Thymus (tissue), 11 donors: ENCODE results near the gene WNK4. TPM values are rescaled to one million over a fixed set of nuclear protein-coding genes. Genes with fewer than 3 reads are reported as not detected.
A peak's percentile ranks its signal among the peaks of the same experiment; 100 is the strongest.

Source experiments
- DNase-seq, 9 donors: peaks; one replicate each; pipeline ENCODE4 v3.0.0-alpha.2; 2013; ENCODE audit warnings: low spot score in 9 of 9, low read depth in 6 of 9, missing footprints in 1 of 9
- H3K27ac ChIP-seq, 2 donors: one replicate each; pipeline ENCODE4 v1.5.1; 2013; ENCODE audit warnings: control low read depth in 1 of 2, low read depth in 1 of 2, low read length in 1 of 2, mild to moderate bottlenecking in 1 of 2, moderate library complexity in 1 of 2
- H3K27me3 ChIP-seq, 2 donors: one replicate each; pipeline ENCODE4 v1.5.1; 2013; ENCODE audit warnings: low read length in 1 of 2; ENCODE audit not compliant: control insufficient read depth in 2 of 2, insufficient read depth in 1 of 2
- H3K36me3 ChIP-seq, 2 donors: one replicate each; pipeline ENCODE4 v1.5.1; 2013; ENCODE audit warnings: low read length in 1 of 2, mild to moderate bottlenecking in 1 of 2, moderate library complexity in 1 of 2; ENCODE audit not compliant: control insufficient read depth in 2 of 2, insufficient read depth in 2 of 2
- H3K4me1 ChIP-seq, 2 donors: one replicate each; pipeline ENCODE4 v1.5.1; 2013; ENCODE audit warnings: low read length in 2 of 2; ENCODE audit not compliant: control insufficient read depth in 2 of 2, insufficient read depth in 2 of 2
- H3K4me3 ChIP-seq, 2 donors: one replicate each; pipeline ENCODE4 v1.5.1; 2013; ENCODE audit warnings: low read length in 2 of 2, control low read depth in 1 of 2, mild to moderate bottlenecking in 1 of 2
- H3K9me3 ChIP-seq, 2 donors: one replicate each; pipeline ENCODE4 v1.5.1; 2013; ENCODE audit warnings: low read length in 1 of 2, mild to moderate bottlenecking in 1 of 2; ENCODE audit not compliant: control insufficient read depth in 2 of 2, insufficient read depth in 1 of 2
- WGBS: extraction: QIAGEN DNeasy Blood & Tissue Kit; methylation state at CpG from one replicate; pipeline ENCODE4 v1.1.7; 2013; 5-methylcytosine and 5-hydroxymethylcytosine counted together
- polyA plus RNA-seq: library from polyadenylated mRNA; stranded (reverse); fragments of 200-250 nt; gene quantifications from one replicate; pipeline ENCODE4 v1.2.3, GENCODE V29; 2013
- total RNA-seq: library from RNA; stranded (reverse); fragments of 120-200 nt; gene quantifications from one replicate; pipeline ENCODE4 v1.2.4, GENCODE V29; 2013
- donor health status: healthy.

Gene WNK4
- total and polyA plus RNA-seq, 2 donors, result 0.05 to 0.11 TPM

DNA sequence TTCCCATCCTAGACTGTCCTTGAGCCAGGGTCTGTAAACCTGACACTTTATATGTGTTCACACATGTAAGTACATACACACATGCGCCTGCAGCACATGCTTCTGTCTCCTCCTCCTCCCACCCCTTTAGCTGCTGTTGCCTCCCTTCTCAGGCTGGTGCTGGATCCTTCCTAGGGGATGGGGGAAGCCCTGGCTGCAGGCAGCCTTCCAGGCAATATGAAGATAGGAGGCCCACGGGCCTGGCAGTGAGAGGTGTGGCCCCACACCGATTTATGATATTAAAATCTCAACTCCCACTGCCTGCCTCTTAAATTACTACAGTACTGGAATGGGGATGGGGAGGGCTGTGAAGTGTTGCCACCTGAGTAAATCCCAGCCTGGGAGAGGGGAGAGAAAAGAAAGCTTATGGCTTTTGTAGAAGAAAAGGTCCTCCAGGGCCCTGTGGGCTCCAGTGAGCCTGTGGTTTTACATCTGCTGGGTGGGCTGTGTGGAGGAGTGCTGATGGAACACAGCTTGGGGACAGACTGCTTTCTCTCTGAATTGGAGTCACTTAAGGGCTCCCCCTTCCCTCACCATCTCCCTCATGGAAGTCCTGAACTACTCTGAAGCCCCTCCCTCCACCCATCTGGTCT lies 990 bp upstream of the WNK4 start:
- DNase-seq, result no peak
- no peak overlapping the region for H3K27ac ChIP-seq
- no peak overlapping the region for H3K4me3 ChIP-seq
- H3K36me3 ChIP-seq, result peaks cover 25 to 41% of the 10 kb centered on the region in 2 donors
- H3K9me3 ChIP-seq, result peaks cover 0 to 15% of the 10 kb centered on the region in 2 donors
- peaks cover 1 to 8% of the 10 kb centered on the region in 2 donors for H3K4me1 ChIP-seq
- peaks cover 41 to 52% of the 10 kb centered on the region in 2 donors for H3K27me3 ChIP-seq
- WGBS, result 91% methylated on average over 3 of the region's 3 CpGs

DNA sequence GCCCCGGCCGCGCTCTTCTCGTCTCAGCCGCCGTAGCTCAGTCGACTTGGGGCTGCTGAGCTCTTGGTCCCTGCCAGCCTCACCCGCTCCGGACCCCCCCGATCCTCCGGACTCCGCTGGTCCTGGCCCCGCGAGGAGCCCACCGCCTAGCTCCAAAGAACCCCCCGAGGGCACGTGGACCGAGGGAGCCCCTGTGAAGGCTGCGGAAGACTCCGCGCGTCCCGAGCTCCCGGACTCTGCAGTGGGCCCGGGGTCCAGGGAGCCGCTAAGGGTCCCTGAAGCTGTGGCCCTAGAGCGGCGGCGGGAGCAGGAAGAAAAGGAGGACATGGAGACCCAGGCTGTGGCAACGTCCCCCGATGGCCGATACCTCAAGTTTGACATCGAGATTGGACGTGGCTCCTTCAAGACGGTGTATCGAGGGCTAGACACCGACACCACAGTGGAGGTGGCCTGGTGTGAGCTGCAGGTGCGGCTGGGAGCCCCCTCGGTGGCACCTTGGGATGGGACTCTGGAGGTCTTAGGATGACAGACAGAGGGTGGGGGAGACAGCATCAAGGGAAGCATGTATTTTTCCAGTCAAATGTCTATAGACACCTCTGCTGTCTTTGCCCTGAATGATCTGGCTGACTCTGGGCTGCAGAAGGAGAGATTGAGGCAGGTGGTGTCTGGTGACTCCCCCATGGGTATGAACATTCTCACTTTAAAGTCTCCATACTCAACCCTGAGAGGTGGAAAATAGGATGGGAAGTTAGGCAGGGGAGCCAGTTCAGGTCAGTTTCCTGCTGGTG lies 635 bp downstream of the WNK4 start:
- H3K4me3 ChIP-seq, result peak overlapping the region in 1 of 2 donors; percentile 24
- no peak for DNase-seq
- peaks cover 21 to 29% of the 10 kb centered on the region in 2 donors for H3K36me3 ChIP-seq
- WGBS, result 10% methylated on average over 39 of the region's 39 CpGs
- no peak overlapping the region for H3K27ac ChIP-seq
- peaks cover 0 to 8% of the 10 kb centered on the region in 2 donors for H3K4me1 ChIP-seq
- peaks cover 56 to 68% of the 10 kb centered on the region in 2 donors for H3K27me3 ChIP-seq
- H3K9me3 ChIP-seq, result peaks cover 0 to 22% of the 10 kb centered on the region in 2 donors

DNA sequence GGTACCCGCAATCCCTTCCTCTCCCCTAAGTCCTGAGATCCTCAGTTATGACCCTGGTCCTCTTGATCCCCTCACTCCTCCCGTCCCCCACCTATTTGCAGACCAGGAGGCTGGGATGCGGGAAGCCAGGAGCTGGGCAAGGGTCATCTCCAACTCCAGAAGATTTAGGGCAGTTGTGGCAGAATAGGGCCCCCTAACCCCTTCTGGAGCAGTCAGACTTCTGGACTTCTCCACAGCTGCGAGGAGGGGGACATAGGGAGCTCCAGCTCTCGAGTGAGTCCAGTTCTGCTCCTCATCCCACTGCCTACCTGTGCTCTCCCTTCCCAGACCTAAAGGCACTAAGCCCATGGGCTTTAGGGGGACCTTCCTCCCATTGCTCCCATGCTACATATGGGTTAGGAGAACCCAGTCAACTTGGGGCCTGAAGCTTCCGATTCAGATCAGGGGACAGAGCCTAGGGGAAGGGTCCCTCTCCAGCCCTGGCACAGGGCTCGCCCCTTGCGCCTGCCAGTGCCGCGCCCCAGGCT lies 1.3 kb downstream of the WNK4 start:
- no peak overlapping the region for H3K4me3 ChIP-seq
- H3K27me3 ChIP-seq, result peaks cover 63 to 75% of the 10 kb centered on the region in 2 donors
- H3K36me3 ChIP-seq, result peaks cover 21 to 25% of the 10 kb centered on the region in 2 donors
- peaks cover 0 to 22% of the 10 kb centered on the region in 2 donors for H3K9me3 ChIP-seq
- no peak overlapping the region for H3K27ac ChIP-seq
- DNase-seq, result no peak
- peaks cover 0 to 8% of the 10 kb centered on the region in 2 donors for H3K4me1 ChIP-seq
- WGBS, result 49% methylated on average over 10 of the region's 10 CpGs

DNA sequence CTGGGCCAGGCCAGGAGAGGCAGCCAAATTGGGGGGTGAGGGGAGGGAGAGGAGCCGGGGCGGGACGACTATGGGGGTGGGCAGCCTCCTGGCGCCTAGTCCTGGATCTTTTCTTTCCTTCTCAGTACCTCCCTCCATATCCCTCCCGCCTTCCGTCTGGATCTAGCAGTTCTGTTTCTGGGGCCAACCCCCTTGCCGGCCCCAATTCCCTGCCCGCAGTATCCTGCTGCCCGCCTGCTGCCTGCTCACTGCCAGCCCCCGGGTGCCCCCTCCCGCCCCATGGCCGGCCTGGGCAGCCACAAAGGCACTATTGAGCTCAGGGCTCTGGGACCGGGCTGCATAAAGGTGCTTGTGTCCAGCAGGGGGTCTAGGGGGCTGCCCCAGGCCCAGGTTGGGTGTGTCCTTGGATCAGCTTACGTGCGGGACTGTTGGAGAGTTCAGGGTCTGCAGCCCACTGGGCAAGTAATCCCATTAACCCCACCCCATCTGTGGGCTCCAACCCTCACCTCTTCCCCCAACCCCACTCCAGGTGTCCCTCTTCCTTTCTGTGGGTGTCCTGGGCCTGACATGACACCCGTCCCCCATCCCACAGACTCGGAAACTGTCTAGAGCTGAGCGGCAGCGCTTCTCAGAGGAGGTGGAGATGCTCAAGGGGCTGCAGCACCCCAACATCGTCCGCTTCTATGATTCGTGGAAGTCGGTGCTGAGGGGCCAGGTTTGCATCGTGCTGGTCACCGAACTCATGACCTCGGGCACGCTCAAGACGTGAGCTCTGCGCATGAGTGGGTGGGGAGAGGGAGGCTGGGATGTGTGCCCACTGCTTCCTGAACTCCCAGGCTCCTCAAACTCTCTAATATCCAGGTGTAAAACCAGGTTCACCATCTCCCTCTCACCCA lies 2.0 kb downstream of the WNK4 start:
- peaks cover 64 to 82% of the 10 kb centered on the region in 2 donors for H3K27me3 ChIP-seq
- no peak for DNase-seq
- WGBS, result 24% methylated on average over 29 of the region's 29 CpGs
- peaks cover 0 to 8% of the 10 kb centered on the region in 2 donors for H3K4me1 ChIP-seq
- no peak overlapping the region for H3K27ac ChIP-seq
- peaks cover 0 to 22% of the 10 kb centered on the region in 2 donors for H3K9me3 ChIP-seq
- peaks cover 20 to 21% of the 10 kb centered on the region in 2 donors for H3K36me3 ChIP-seq
- H3K4me3 ChIP-seq, result no peak overlapping the region

DNA sequence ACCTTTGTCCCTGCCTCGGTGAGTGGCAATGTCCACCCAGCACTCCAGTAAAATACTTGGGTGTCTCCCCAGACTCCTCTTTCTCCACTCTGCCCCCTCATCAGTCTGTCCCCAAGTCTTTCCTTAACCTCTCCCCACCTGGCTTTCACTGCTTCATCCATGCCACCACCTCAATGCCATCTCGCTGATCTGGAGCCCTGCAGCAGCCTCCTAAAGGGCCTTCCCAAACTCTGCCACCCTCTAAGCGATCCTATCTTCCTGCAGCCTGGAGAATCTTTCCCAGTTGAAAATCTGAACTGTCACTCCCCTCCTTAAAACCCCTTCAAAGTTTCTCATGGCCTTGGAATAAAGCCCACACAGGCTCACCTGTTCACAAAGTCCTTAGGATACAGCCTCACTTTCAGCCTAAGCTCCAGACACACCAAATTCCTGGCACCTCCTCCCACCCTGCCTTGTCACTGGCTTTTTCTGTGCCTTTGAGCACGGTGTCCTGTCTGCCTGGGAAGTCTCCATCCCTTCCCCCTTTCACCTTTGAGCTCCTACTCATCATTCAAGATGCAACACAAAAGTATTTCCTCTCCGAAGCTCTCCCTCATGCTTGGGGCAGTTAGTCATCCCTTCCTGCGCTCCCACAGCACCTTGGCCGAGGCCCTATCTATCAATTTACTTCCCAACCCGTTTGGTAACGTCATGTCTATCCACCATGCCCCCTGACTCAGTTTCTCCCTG lies 2.8 kb downstream of the WNK4 start:
- 29% methylated on average over 9 of the region's 9 CpGs for WGBS
- Histone ChIP-seq H3K4me1 (peaks cover 0 to 8% of the 10 kb centered on the region in 2 donors), H3K36me3 (peaks cover 12 to 14% of the 10 kb centered on the region in 2 donors), H3K27me3 (peaks cover 64 to 90% of the 10 kb centered on the region in 2 donors), H3K4me3 (no peak overlapping the region), H3K9me3 (peaks cover 0 to 22% of the 10 kb centered on the region in 2 donors), H3K27ac (no peak overlapping the region)
- DNase-seq, result no peak

DNA sequence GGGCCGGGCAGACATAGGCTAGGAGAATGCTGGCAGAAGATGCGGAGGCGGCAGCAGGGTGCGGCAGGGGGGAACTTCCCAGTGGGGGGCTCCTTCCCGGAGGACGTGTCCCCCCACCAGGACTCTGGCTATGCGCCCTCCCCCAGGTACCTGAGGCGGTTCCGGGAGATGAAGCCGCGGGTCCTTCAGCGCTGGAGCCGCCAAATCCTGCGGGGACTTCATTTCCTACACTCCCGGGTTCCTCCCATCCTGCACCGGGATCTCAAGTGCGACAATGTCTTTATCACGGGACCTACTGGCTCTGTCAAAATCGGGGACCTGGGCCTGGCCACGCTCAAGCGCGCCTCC lies 3.4 kb downstream of the WNK4 start:
- H3K27ac ChIP-seq, result no peak overlapping the region
- H3K9me3 ChIP-seq, result peaks cover 0 to 22% of the 10 kb centered on the region in 2 donors
- 13% methylated on average over 22 of the region's 22 CpGs for WGBS
- peaks cover 0 to 8% of the 10 kb centered on the region in 2 donors for H3K4me1 ChIP-seq
- H3K36me3 ChIP-seq, result peaks cover 7 to 10% of the 10 kb centered on the region in 2 donors
- no peak for DNase-seq
- H3K4me3 ChIP-seq, result no peak overlapping the region
- H3K27me3 ChIP-seq, result peaks cover 64 to 96% of the 10 kb centered on the region in 2 donors

DNA sequence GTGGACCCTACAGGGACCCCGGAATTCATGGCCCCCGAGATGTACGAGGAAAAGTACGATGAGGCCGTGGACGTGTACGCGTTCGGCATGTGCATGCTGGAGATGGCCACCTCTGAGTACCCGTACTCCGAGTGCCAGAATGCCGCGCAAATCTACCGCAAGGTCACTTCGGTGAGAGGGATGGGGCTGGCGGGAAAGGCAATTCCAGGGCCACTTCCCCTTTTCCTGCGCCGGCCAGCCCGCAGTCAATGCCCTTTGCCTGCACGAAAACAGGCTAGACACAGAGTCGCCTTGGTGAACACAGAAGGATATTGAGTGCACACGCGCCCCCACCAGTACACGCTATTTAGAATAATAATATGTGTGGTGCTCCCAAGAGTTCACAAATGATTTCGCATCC lies 4.0 kb downstream of the WNK4 start:
- Histone ChIP-seq H3K27ac (no peak overlapping the region), H3K36me3 (peaks cover 1 to 3% of the 10 kb centered on the region in 2 donors), H3K27me3 (peaks cover 64 to 99% of the 10 kb centered on the region in 2 donors), H3K4me3 (no peak overlapping the region), H3K4me1 (peaks cover 0 to 8% of the 10 kb centered on the region in 2 donors), H3K9me3 (peaks cover 0 to 22% of the 10 kb centered on the region in 2 donors)
- 10% methylated on average over 25 of the region's 25 CpGs for WGBS
- no peak for DNase-seq

DNA sequence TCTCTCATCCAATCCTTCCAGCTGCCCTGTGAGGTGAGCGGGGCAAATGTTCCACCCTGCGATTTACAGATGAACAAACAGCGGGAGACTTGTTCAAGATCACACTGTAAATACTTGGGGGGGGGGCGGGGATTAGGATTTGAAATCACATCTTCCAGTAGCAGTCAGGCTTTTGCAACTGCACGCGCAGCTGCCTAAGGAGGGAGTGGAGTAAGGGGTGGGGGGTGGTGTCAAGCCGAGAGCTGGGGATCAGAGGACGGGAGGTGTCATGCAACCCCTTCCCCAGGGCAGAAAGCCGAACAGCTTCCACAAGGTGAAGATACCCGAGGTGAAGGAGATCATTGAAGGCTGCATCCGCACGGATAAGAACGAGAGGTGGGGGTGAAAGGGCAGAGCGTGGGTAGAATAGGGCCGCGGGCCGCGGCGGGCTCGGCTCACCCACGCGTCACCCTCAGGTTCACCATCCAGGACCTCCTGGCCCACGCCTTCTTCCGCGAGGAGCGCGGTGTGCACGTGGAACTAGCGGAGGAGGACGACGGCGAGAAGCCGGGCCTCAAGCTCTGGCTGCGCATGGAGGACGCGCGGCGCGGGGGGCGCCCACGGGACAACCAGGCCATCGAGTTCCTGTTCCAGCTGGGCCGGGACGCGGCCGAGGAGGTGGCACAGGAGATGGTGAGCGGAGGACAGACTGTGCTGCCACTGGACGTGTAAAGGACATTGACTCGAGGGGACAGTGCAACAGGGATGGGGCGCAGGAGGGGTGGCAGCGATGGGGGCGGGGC lies 4.6 kb downstream of the WNK4 start:
- Histone ChIP-seq H3K9me3 (peaks cover 0 to 22% of the 10 kb centered on the region in 2 donors), H3K27me3 (peaks cover 63 to 97% of the 10 kb centered on the region in 2 donors), H3K4me3 (no peak overlapping the region), H3K36me3 (no peaks in the 10 kb centered on the region), H3K27ac (no peak overlapping the region), H3K4me1 (peaks cover 0 to 8% of the 10 kb centered on the region in 2 donors)
- no peak for DNase-seq
- 11% methylated on average over 52 of the region's 52 CpGs for WGBS
